ENCODE results near the gene NXPE2.

NXPE2 gene

DNA sequence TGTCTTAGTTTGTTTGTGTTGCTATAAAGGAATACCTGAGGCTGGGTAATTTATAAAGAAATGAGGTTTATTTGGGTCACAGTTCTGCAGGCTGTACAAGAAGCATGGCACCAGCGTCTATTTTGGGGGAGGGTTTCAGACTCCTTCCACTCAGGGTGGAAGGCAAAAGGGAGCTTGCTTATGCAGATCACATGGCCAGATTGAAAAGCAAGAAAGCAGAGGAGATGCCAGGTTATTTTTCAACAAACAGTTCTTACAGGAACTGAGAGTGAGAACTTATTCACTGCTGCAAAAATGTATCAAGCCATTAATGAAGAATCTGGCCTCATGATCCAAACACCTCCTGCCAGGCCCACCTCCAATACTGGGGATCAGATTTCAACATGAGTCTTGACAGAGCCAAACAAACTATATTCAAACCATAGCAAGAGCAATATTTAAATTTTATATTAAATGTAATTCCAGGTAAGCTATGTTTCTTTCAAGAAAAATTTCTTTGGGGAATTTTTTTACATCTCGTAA, 66.9 kb downstream of the NXPE2 start:
- DNase-seq (ENCODE audit: low spot score), result no peak

DNA sequence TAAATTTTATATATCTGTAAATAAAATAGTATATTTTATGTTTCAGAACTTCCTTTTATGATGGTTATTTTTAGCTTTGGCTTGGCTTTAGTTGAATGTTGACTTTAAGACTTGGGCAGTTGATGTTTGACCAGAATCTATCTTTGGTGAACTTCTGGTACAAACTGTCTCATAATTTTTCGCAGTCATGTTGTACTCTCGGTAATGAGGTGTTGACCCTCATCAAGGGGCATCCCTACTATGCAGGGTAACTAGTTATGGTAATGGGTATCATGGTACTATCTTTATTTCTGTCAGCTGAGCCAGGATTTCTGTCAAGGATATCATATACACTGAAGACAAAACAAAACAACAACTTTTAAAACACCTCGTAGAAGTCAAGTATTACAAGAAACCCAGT, 67.7 kb downstream of the NXPE2 start:
- no peak for DNase-seq (ENCODE audit: low spot score)

Data from iPS-NIHi11 (cell line).